ENCODE measurements around the gene TGM6. TPM values are rescaled to one million over a fixed set of nuclear protein-coding genes. Genes with fewer than 3 reads are reported as not detected.
A peak's percentile ranks its signal among the peaks of the same experiment; 100 is the strongest.

TGM6 gene
- total RNA-seq, 1 experiment from 2014 or later: not detected

- Mint-ChIP-seq H3K4me3 (no peak overlapping the region), H3K36me3 (ENCODE audit: insufficient read depth in 1 of 3, low read depth in 3 of 3) (no peaks in the 10 kb centered on the region), H3K27ac (0 out of 7 replicates have a peak overlapping the region, but pooled peaks of 1 of the 3 experiments have one; percentile 10), H3K27me3 (ENCODE audit: low read depth) (peaks cover 10% of the 10 kb centered on the region), H3K9me3 (no peaks in the 10 kb centered on the region), H3K4me1 (peaks cover 11 to 15% of the 10 kb centered on the region in 2 experiments)
- H2BK12ac ChIP-seq (ENCODE audit: insufficient read length, low read depth, low read length): no peak overlapping the region
- no peak overlapping the region for H2BK20ac ChIP-seq (ENCODE audit: low read depth, low read length, poor library complexity, severe bottlenecking)
- no peak overlapping the region for H3K9ac ChIP-seq (ENCODE audit: extremely low read depth, insufficient read length, low read length)
- no CpG with 5 or more reads among the region's 6 CpGs for WGBS (ENCODE audit: extremely low coverage, insufficient read length, low lambda C conversion rate)
- no peaks in the 10 kb centered on the region for H4K20me1 ChIP-seq (ENCODE audit: control insufficient read depth, insufficient read depth, insufficient read length)
- no peak overlapping the region for H2BK120ac ChIP-seq (ENCODE audit: low read depth, low read length, poor library complexity, severe bottlenecking)
- no peak overlapping the region for H3K14ac ChIP-seq (ENCODE audit: insufficient read depth, low read length)
- no peak overlapping the region for H3K18ac ChIP-seq (ENCODE audit: insufficient read length, low read depth, low read length)
- 0 out of 2 replicates have a peak, but pooled peaks cover 2% of the 10 kb centered on the region for H3K4me1 ChIP-seq (ENCODE audit: insufficient read depth, low read length)
- no peaks in the 10 kb centered on the region for H3K27me3 ChIP-seq (ENCODE audit: insufficient read depth, low read length)
- no peak overlapping the region for H2BK5ac ChIP-seq (ENCODE audit: insufficient read length, low read length)
- no peaks in the 10 kb centered on the region for H3K79me2 ChIP-seq (ENCODE audit: insufficient read depth, low read length)
- H3K56ac ChIP-seq (ENCODE audit: insufficient read length, low read depth, low read length): no peak overlapping the region
- H4K91ac ChIP-seq (ENCODE audit: insufficient read length, low read depth, low read length): no peak overlapping the region
- no peak overlapping the region for H2AK5ac ChIP-seq (ENCODE audit: insufficient read length, low read length)
- H3K79me1 ChIP-seq (ENCODE audit: insufficient read depth, low read depth, low read length, poor library complexity, severe bottlenecking): no peaks in the 10 kb centered on the region
- no peaks in the 10 kb centered on the region for H3K9me3 ChIP-seq (ENCODE audit: control insufficient read depth, low read depth, low read length)
- H3T11ph ChIP-seq (ENCODE audit: low read length): no peak overlapping the region
- H3K4me2 ChIP-seq (ENCODE audit: insufficient read depth, insufficient read length, low read length): no peak overlapping the region
- no peak overlapping the region for H3K23ac ChIP-seq (ENCODE audit: insufficient read length, low read depth, low read length)
- no peak for TF ChIP-seq CTCF (conservative IDR thresholded peaks at IDR 0.05)
- no peaks in the 10 kb centered on the region for H3K23me2 ChIP-seq (ENCODE audit: insufficient read length, low read depth, low read length, poor library complexity, severe bottlenecking)
- H2BK15ac ChIP-seq (ENCODE audit: low read depth, low read length): no peak overlapping the region
- H3K27ac ChIP-seq (ENCODE audit: insufficient read length, low read depth, low read length): no peak overlapping the region
- H3K4ac ChIP-seq (ENCODE audit: low read depth, low read length): no peak overlapping the region
- H4K8ac ChIP-seq (replicated peaks; ENCODE audit: insufficient read length, low read depth, low read length): no peak overlapping the region
- no peak overlapping the region for H4K5ac ChIP-seq (ENCODE audit: insufficient read length, low read depth, low read length)
- H2AFZ ChIP-seq (ENCODE audit: low read length): no peak overlapping the region
- DNase-seq: no peak
Measured at GRCh38 chr20:2333821-2334220, 46.9 kb upstream of the TGM6 start.

Data from H9 (cell line).